HG03558 (cell line): ENCODE results near the gene LAMA5.

Source experiments
- ATAC-seq: cut with Tn5 transposase; IDR thresholded peaks from one replicate; pipeline ENCODE4 v1.9.1; 2021; ENCODE audit warnings: moderate number of reproducible peaks; ENCODE audit not compliant: unreplicated experiment; ENCODE audit errors: extremely low read depth

LAMA5 gene

DNA sequence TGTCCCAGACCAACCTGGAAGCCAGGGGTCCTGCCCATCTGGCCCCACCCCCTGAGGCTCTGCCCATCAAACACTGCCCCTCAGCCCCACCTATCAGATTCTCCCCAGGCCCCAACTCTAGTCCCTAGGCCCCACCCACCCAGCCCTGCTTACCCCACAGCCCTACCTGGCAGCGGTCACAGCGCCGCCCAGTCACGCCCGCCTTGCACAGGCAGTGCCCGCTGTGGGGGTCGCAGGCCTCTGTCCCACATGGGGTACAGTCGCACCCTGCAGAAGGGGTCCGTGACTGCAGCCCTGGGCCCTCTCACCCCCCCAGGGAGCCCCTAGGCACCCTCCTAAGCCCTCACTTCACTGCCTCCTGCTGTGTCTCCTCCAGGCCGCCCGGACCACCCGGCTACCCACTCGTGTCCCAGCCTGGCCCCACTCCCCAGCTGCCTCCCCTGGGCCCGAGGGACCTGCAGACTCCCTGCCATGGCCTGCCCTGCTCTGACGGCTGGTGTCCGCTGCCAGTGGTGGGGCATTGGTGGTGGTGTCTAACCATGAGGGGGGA is 44.5 kb downstream of the LAMA5 start:
- ATAC-seq = no peak

DNA sequence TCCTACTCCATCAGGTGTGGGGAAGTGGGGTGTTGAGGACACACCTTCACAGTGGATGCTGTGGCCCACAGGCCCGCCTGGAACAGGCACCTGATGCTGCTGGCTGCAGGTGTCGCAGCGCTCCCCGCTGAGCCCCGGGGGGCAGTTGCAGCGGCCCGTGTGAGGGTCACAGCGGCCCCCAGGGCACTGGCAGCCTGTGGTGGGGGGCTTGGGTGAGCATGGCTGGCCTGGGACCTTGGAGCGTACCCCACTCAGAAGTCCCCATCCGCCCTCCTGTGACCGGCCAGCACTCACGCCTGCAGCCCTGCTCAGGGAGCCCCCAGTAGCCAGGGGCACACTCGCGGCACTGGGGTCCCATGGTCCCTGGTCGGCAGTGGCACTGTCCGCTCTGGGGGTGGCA is 45.1 kb downstream of the LAMA5 start:
- ATAC-seq = no peak

GRCh38 chr20:62321521-62321948 is 45.6 kb downstream of the LAMA5 start:
- no peak for ATAC-seq

DNA sequence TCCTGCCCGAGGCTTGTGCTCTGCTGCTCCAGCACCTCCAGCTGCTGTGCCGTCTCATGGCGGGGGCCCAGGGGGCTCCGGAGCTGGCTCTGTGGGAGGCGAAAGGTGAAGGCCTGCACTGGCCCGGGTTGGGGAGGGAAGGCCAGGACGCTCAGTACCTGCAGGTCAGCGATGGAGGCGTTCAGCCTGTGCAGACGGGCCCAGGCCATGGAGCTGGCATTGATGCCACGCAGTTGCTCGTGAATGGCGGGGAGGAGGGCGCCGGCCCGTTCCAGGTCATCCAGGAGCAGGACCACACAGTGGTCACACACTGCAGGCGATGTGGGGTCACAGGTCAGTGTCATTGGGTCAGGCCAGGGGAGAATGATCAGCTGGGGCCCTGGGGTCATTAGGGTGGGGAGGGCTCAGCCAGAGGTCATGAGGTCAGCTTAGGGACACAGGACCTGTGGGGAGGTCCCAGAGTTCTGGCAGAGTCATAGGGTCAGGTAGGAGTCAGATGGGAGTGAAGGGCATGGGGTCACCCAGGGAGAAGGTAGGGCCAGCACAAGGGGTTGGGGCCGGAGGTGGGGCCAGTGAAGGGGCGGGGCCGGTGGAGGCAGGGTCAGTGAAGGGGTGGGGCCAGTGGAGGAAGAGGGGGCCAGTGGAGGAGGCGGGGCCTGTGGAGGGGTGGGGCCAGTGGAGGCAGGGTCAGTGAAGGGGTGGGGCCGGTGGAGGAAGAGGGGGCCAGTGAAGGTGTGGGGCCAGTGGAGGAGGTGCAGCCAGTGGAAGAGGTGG is 46.3 kb downstream of the LAMA5 start:
- no peak for ATAC-seq

DNA sequence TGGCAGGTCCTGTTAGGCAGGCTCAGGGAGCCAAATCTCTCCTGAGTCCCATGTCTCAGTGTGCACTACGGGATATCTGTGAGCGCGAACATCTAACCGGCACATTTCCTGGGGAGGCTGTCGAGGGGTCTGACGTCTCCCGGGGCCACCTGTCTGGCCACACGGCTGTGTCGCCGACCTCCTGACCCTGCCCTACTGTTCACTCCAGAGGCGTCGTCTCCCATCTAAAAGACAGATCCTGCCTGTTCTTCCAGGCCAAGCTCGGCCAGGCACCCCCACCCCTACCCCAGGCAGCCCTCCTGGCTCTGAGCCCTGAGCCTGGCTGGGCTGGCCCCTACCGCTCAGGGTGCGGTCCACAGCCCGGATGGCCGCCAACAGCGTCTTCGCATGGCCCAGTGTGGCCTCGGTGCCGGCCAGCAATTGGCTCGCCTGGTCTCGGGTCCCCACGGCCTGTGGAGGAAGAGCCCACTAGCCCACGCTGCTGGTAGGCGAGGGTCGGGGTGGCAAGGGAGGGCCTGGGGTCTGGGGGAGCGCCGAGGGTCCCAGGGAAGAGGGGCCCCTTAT is 47.7 kb downstream of the LAMA5 start:
- ATAC-seq = no peak

- ATAC-seq = no peak
Measured at GRCh38 chr20:62318400-62319345, 48.4 kb downstream of the LAMA5 start.

- no peak for ATAC-seq
Measured at GRCh38 chr20:62317167-62317655, 49.9 kb downstream of the LAMA5 start.

DNA sequence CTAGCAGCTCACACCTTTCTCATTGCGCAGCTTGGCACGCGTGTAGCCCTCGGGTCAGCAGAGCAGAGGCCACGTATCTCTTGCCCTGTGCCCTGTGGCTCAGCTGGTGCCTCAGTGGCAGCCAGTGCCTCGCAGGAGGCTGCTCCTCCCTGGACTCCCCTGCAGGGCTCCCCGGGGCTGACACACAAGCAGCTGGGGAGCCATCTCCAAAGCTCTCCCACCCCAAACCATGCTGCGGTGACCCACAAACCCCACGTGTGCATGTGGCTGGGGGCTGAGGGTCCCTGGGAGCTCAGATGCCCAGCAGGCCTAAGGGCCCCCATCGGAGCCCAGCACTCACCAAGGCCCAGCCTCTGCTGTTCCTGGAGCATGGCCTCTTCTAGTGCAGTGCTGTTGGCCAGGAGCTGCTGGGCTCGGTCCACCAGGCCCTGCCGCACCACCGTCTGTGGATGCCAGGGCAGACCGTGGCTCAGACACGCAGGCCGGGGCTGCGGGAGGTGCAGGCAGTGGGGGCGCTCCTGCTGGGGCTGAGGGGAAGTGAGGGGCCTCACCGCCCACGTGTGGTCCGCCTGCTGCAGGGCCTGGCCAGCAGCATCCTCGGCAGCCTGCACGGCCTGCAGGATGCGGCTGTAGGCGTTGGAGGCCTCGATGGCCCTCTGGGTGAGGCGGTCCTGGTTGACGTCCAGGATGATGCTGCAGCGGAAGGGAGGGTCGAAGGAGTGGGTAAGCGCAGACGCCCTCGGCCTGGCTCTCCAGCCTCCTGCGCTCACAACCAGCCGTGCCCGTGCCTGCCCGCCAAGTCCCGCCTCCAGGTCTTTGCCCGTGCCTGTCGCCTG is 50.6 kb downstream of the LAMA5 start:
- ATAC-seq = no peak

DNA sequence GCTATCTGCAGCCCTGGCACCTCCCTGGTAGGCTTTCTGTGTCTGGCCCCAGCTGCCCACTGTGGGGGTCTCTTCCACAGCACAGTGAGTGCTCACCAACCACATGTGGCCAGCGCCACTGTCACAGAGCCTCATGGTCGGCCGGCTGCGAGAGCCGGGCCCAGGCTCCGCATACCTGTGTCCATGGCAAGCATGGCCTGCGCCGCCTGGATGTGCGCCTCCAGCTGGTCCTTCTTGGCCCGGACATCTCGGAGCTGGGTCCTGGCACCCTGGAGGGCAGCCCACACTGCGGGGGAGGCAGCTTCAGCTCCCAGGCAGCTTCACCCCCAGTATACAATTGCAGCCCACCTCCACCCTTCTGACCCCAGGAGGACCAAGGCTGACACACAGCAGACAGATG is 51.3 kb downstream of the LAMA5 start:
- no peak for ATAC-seq

GRCh38 chr20:62314711-62315302 is 52.3 kb downstream of the LAMA5 start:
- ATAC-seq = no peak

GRCh38 chr20:62314339-62314638 is 52.8 kb downstream of the LAMA5 start:
- ATAC-seq = no peak

GRCh38 chr20:62313460-62314338 is 53.4 kb downstream of the LAMA5 start:
- ATAC-seq = no peak

GRCh38 chr20:62313021-62313420 is 54.1 kb downstream of the LAMA5 start:
- no peak for ATAC-seq

DNA sequence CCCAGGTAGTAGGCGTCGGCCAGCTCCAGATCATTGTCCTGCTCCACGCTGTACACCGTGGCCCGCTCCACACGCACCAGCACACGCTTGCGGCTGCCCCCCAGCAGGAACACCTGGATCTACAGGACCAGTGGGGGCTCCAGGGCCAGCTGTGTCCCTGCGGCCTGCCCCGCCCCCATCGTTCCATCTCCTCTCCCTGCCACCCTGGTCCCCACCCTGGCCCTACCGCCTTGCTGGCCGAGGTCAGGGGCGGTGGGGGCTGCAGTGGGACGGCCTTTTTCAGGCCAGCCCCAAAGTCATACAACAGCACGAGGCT is 54.5 kb downstream of the LAMA5 start:
- no peak for ATAC-seq

DNA sequence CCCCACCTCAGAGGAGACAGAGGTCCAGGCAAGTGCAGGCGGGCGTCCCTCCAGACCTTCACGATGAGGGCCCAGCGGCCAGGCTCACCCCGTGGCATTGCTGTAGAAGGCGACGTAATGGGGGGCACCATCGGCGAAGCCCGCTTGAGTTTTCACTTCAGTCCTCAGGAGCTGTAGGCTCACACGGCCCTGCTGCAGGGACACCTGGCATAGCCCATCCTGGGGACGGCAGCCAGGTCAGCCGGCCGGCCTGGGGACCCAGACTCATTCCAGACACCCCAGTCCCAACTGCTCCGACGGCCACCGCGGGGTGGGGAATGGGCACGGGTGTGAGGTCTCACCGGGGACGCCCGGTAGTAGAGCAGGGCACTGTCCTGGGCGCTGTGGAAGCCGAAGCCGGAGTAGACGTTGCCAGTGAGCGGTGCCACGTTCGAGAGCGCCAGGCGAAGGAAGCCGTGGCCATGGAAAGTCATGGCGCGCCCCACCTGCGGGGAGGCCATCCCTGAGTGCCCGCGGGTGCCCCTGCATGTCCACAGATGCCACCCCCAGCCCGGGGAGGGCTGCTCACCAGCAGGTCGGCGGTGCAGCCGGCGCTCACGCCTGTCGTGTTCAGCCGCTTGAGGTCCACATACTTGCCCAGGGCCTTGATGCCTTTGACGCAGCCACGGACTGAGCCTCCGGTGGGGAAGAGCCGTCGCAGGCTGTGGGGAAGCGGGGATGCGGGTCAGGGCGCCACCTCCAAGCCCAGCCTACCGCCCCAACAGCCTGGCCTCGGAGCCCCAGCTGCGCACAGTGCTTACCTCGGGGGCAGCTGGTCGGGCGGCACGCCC is 55.1 kb downstream of the LAMA5 start:
- ATAC-seq = no peak

DNA sequence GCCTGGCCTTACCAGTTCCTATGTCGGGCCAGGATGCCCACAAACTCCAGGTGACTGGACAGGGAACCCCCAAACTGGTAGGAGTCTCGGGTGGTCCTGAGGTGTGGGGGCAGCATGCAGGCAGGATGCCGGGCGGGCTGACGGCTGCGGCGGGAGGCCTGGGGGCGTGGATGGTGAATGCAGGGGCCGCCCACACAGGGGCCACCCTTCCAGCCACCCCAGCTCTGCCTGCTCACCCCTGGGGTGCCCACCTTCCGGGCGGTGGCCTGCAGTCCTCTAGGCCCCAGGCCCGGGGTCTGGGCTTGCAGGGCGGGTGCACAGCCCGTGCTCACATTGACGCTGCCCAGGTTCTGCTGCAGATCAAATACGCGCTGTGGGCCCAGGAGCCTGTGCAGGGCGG is 56.0 kb downstream of the LAMA5 start:
- no peak for ATAC-seq

GRCh38 chr20:62310757-62311121 is 56.4 kb downstream of the LAMA5 start:
- no peak for ATAC-seq
